ENCODE measurements around the gene C1QTNF12. TPM values are rescaled to one million over a fixed set of nuclear protein-coding genes. Genes with fewer than 3 reads are reported as not detected.
A peak's percentile ranks its signal among the peaks of the same experiment; 100 is the strongest.

C1QTNF12 gene
- total RNA-seq, 1 donor from 2014 or later, result not detected

- TF ChIP-seq CTCF (IDR thresholded peaks at IDR 0.05), result peak in 1 of 3 experiments; percentile 12
- DNase-seq (ENCODE audit: low spot score in 2 of 2), result peak; percentile 79 to 97
- H3K27ac ChIP-seq, result peak within 1 kb of the TSS; percentile 67 to 76
- no peaks in the 10 kb centered on the region for H3K36me3 ChIP-seq
- H3K4me3 ChIP-seq, result peak within 1 kb of the TSS; percentile 97 to 98
- H3K9me3 ChIP-seq, result no peaks in the 10 kb centered on the region
- intact Hi-C loops (cut with DNase I), result loop anchor here (1.0 to 2.0 kb wide), 5 partner anchors 31 to 157 kb away; partner anchors contain the start of genes AURKAIP1, B3GALT6, C1orf159 and MRPL20
- H3K27me3 ChIP-seq, result no peaks in the 10 kb centered on the region
- H3K4me1 ChIP-seq, result peaks cover 29 to 39% of the 10 kb centered on the region in 2 donors
These were observed 27.2 kb upstream of the C1QTNF12 start, which contains the start of gene UBE2J2 for GRCh38 chr1:1273512-1274298. Gene UBE2J2 (minus strand): TSS chr1:1273854. CDS start chr1:1267992, 5,862 bp downstream.

GRCh38 chr1:1273209-1273511 lies 26.6 kb upstream of the C1QTNF12 start:
- peak overlapping the region; percentile 97 to 98 for H3K4me3 ChIP-seq
- peak overlapping the region; percentile 67 to 74 for H3K27ac ChIP-seq
- intact Hi-C loops (cut with DNase I), result loop anchor here (1.0 to 2.0 kb wide), 4 partner anchors 40 to 157 kb away; partner anchors contain the start of genes AURKAIP1, B3GALT6, C1orf159 and MRPL20
- H3K9me3 ChIP-seq, result no peaks in the 10 kb centered on the region
- H3K36me3 ChIP-seq, result no peaks in the 10 kb centered on the region
- peak in 1 of 2 donors; percentile 61 for DNase-seq (ENCODE audit: low spot score in 2 of 2)
- no peaks in the 10 kb centered on the region for H3K27me3 ChIP-seq
- no peak for TF ChIP-seq CTCF (IDR thresholded peaks at IDR 0.05)
- peaks cover 29 to 39% of the 10 kb centered on the region in 2 donors for H3K4me1 ChIP-seq

GRCh38 chr1:1272341-1273208 lies 26.1 kb upstream of the C1QTNF12 start:
- TF ChIP-seq CTCF (IDR thresholded peaks at IDR 0.05), result no peak

GRCh38 chr1:1270813-1271212 lies 24.3 kb upstream of the C1QTNF12 start:
- Histone ChIP-seq H3K27ac (no peak overlapping the region), H3K9me3 (no peaks in the 10 kb centered on the region), H3K36me3 (peaks cover 9 to 21% of the 10 kb centered on the region in 2 donors), H3K27me3 (no peaks in the 10 kb centered on the region), H3K4me1 (peaks cover 29 to 39% of the 10 kb centered on the region in 2 donors), H3K4me3 (peak overlapping the region in 1 of 2 donors; percentile 97)
- no peak for TF ChIP-seq CTCF (IDR thresholded peaks at IDR 0.05)
- intact Hi-C loops (cut with DNase I), result no loop called here
- DNase-seq (ENCODE audit: low spot score in 2 of 2), result peak in 1 of 2 donors; percentile 63

More at GRCh38 chr1:1272341-1273208, 26.1 kb upstream of the C1QTNF12 start:
- H3K4me3 ChIP-seq, result peak overlapping the region; percentile 97 to 98
- peak in 1 of 2 donors; percentile 63 for DNase-seq (ENCODE audit: low spot score in 2 of 2)
- peaks cover 4% of the 10 kb centered on the region in 2 donors for H3K36me3 ChIP-seq
- H3K27ac ChIP-seq, result peak overlapping the region in 1 of 2 donors; percentile 67
- H3K9me3 ChIP-seq, result no peaks in the 10 kb centered on the region
- intact Hi-C loops (cut with DNase I), result loop anchor here (1.0 to 2.0 kb wide), 4 partner anchors 40 to 156 kb away; partner anchors contain the start of genes AURKAIP1, B3GALT6, C1orf159 and MRPL20
- no peaks in the 10 kb centered on the region for H3K27me3 ChIP-seq
- peaks cover 29 to 39% of the 10 kb centered on the region in 2 donors for H3K4me1 ChIP-seq

- H3K9me3 ChIP-seq, result no peaks in the 10 kb centered on the region
- H3K4me3 ChIP-seq, result no peak overlapping the region
- no peaks in the 10 kb centered on the region for H3K27me3 ChIP-seq
- peaks cover 17 to 43% of the 10 kb centered on the region in 2 donors for H3K36me3 ChIP-seq
- intact Hi-C loops (cut with DNase I), result no loop called here
- TF ChIP-seq CTCF (IDR thresholded peaks at IDR 0.05), result no peak
- no peak overlapping the region for H3K27ac ChIP-seq
- peaks cover 20 to 31% of the 10 kb centered on the region in 2 donors for H3K4me1 ChIP-seq
- no peak for DNase-seq (ENCODE audit: low spot score in 2 of 2)
These were observed 21.8 kb upstream of the C1QTNF12 start for GRCh38 chr1:1268284-1268682.

Measured in ascending aorta (tissue), 2 donors.